Endodermal cell (in vitro differentiated cells): ENCODE results near the gene SNX17. TPM values are rescaled to one million over a fixed set of nuclear protein-coding genes. Genes with fewer than 3 reads are reported as not detected.

Experiments used
- DNase-seq: peaks from one replicate; pipeline ENCODE4 v3.0.0-alpha.2; 2017
- H3K27ac ChIP-seq: 2 replicates; pipeline ENCODE4 v1.5.1; 2013; ENCODE audit warnings: mild to moderate bottlenecking, low read depth, low read length, moderate library complexity
- H3K27me3 ChIP-seq: 2 replicates; pipeline ENCODE4 v1.6.1; 2013; ENCODE audit warnings: mild to moderate bottlenecking, low read length, moderate library complexity; ENCODE audit not compliant: insufficient read depth, control insufficient read depth, poor library complexity, severe bottlenecking
- H3K36me3 ChIP-seq: 2 replicates; pipeline ENCODE4 v1.7.0; 2013; ENCODE audit warnings: mild to moderate bottlenecking, low read length, moderate library complexity; ENCODE audit not compliant: control insufficient read depth, insufficient read depth
- H3K4me1 ChIP-seq: one replicate; pipeline ENCODE4 v1.7.0; 2013; ENCODE audit warnings: low read length; ENCODE audit not compliant: control insufficient read depth, insufficient read depth
- H3K4me3 ChIP-seq: 2 replicates; pipeline ENCODE4 v1.5.1; 2013; ENCODE audit warnings: mild to moderate bottlenecking, low read length, moderate library complexity
- H3K9ac ChIP-seq: 2 replicates; pipeline ENCODE4 v1.6.1; 2013; ENCODE audit warnings: mild to moderate bottlenecking, low read length, moderate library complexity; ENCODE audit not compliant: poor library complexity, severe bottlenecking; ENCODE audit errors: extremely low read depth
- H3K9me3 ChIP-seq: 2 replicates; pipeline ENCODE4 v1.6.1; 2013; ENCODE audit warnings: mild to moderate bottlenecking, low read length, moderate library complexity; ENCODE audit not compliant: control insufficient read depth
- H3K27ac Mint-ChIP-seq: 2 replicates; pipeline ENCODE4 v1.8.0; 2020; ENCODE audit warnings: mixed read lengths
- H3K27me3 Mint-ChIP-seq: 2 replicates; pipeline ENCODE4 v1.8.0; 2021; ENCODE audit warnings: mild to moderate bottlenecking, mixed read lengths; ENCODE audit not compliant: insufficient read depth
- H3K36me3 Mint-ChIP-seq: 2 replicates; pipeline ENCODE4 v1.8.0; 2020; ENCODE audit warnings: low read depth, mixed read lengths
- H3K4me1 Mint-ChIP-seq: 2 replicates; pipeline ENCODE4 v1.8.0; 2020; ENCODE audit warnings: mixed read lengths
- H3K4me3 Mint-ChIP-seq: 2 replicates; pipeline ENCODE4 v1.8.0; 2020; ENCODE audit warnings: mild to moderate bottlenecking, moderate library complexity, mixed read lengths
- H3K9me3 Mint-ChIP-seq: 2 replicates; pipeline ENCODE4 v1.8.0; 2020; ENCODE audit warnings: mild to moderate bottlenecking, mixed read lengths
- CTCF ChIP-seq: fragments of 200-600 bp; sonication (generic); conservative IDR thresholded peaks from 2 replicates; pipeline ENCODE4 v1.5.0; 2021; ENCODE audit warnings: antibody characterized with exemption, mild to moderate bottlenecking
- WGBS, 2 experiments: methylation state at CpG; one replicate each; pipeline versions ENCODE4 v1.1.5 to v1.1.7; 2013; ENCODE audit warnings: missing lambda C conversion rate in 2 of 2, mixed read lengths in 1 of 2; ENCODE audit not compliant: insufficient coverage in 1 of 2, insufficient read length in 1 of 2; 5-methylcytosine and 5-hydroxymethylcytosine counted together
- long read RNA-seq, 4 experiments: library from polyadenylated mRNA in 2 of 4; library from RNA in 1 of 4; library from capped mRNA in 1 of 4; stranded (forward) in 3 of 4; unstranded in 1 of 4; transcript quantifications; one replicate each; pipeline ENCODE4 v2.0.0, GENCODE V29; 2020 to 2021; ENCODE audit warnings: inconsistent platforms in 1 of 4
- polyA plus RNA-seq, 2 experiments: library from polyadenylated mRNA; stranded (reverse); fragments of 50-300 nt; gene quantifications; one replicate each; pipeline ENCODE4 v1.2.3, GENCODE V29; 2013
- total RNA-seq, 2 donors: library from RNA; stranded (reverse); fragmentation: NEBNext Ultra II Directional in 1 of 2; extraction: Animal tissue kit (Norgen Biotek cat#: 25700) in 1 of 2; gene quantifications; 2 replicates in 1 of 2; 3 replicates in 1 of 2; pipeline ENCODE4 v1.2.1, GENCODE V29; 2021

The SNX17 gene, protein sequence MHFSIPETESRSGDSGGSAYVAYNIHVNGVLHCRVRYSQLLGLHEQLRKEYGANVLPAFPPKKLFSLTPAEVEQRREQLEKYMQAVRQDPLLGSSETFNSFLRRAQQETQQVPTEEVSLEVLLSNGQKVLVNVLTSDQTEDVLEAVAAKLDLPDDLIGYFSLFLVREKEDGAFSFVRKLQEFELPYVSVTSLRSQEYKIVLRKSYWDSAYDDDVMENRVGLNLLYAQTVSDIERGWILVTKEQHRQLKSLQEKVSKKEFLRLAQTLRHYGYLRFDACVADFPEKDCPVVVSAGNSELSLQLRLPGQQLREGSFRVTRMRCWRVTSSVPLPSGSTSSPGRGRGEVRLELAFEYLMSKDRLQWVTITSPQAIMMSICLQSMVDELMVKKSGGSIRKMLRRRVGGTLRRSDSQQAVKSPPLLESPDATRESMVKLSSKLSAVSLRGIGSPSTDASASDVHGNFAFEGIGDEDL
- 10 to 100 TPM; 81.2 to 92.6 TPM for total RNA-seq
- 70.9 TPM for polyA plus RNA-seq (2013, experiment 1 of 2)
- polyA plus RNA-seq (2013, experiment 2 of 2), result 68.6 TPM
- long read RNA-seq, experiment 1, transcript SNX17-201 (15 exons, 2,044 nt), result major isoform, 24 of 55 reads
- long read RNA-seq, experiment 1, partial matches to known transcripts, result 17 of 55 reads
- long read RNA-seq, experiment 1, other reads (novel, unspliced or antisense), result 13 of 55 reads
- long read RNA-seq, experiment 2, transcript SNX17-201 (15 exons, 2,044 nt), result major isoform, 332 of 386 reads
- long read RNA-seq, experiment 2, transcript SNX17-202 (16 exons, 2,007 nt), result minor isoform, 11 of 386 reads
- long read RNA-seq, experiment 2, partial matches to known transcripts, result 7 of 386 reads
- long read RNA-seq, experiment 2, other reads (novel, unspliced or antisense), result 36 of 386 reads
- long read RNA-seq, experiment 3, transcript SNX17-202 (16 exons, 2,007 nt), result minor isoform, 7 of 1,150 reads
- long read RNA-seq, experiment 3, transcript SNX17-201 (15 exons, 2,044 nt), result major isoform, 1,057 of 1,150 reads
- long read RNA-seq, experiment 3, partial matches to known transcripts, result 13 of 1,150 reads
- long read RNA-seq, experiment 3, other reads (novel, unspliced or antisense), result 71 of 1,150 reads
- long read RNA-seq, experiment 4, transcript SNX17-201 (15 exons, 2,044 nt), result major isoform, 180 of 215 reads
- long read RNA-seq, experiment 4, partial matches to known transcripts, result 18 of 215 reads
- long read RNA-seq, experiment 4, other reads (novel, unspliced or antisense), result 12 of 215 reads

DNA sequence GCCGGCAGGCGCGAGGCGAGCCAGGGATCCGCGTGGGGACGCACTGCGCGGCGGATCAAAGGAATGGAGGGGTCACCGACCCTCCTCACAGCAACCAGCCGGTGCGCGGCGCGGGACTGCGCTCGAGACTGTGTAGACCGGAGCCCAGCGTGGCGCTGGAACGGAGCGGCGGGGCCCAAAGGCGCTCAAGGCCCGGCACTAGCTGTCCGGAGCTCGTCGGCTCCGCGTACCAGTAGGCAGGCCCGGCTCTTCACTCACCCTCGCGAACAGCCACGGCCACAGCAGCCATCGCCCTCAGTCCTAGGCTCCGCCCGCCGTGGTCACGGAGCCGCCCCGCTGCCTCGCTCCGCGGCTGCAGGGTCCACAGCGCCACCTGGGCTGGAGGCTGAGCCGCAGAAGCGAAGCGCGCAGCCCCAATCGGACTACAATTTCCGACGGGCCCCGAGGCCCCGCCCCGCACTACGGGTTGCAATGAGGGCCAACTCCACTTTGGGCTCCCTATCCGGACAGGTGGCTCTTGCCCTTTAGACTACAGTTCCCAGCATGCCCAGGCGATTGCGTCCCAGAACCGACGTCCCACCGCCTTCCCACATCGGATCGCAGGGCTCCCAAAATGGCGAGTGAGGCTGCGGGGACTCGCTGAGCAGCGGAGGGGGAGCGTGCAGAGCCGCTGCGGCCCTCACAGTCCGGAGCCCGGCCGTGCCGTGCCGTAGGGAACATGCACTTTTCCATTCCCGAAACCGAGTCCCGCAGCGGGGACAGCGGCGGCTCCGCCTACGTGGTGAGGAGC is at the start of gene SNX17, which contains the start of gene EIF2B4:
Gene SNX17, plus strand, starts transcription at position 591 of the 790 bp plus-strand sequence. Its CDS starts 128 bp downstream, at position 719.
Gene EIF2B4, minus strand, starts transcription at position 313 of the 790 bp plus-strand sequence. Its CDS starts 24 bp downstream, at position 289.
- Histone ChIP-seq H3K27me3 (no peaks in the 10 kb centered on the region), H3K9me3 (no peaks in the 10 kb centered on the region), H3K9ac (peak within 1 kb of the TSS; percentile 94), H3K4me1 (peaks cover 2% of the 10 kb centered on the region), H3K27ac (peak within 1 kb of the TSS; percentile 69), H3K4me3 (peak within 1 kb of the TSS; percentile 98), H3K36me3 (peaks cover 59% of the 10 kb centered on the region)
- Mint-ChIP-seq H3K27me3 (no peaks in the 10 kb centered on the region), H3K9me3 (no peaks in the 10 kb centered on the region), H3K27ac (peak within 1 kb of the TSS; percentile 98), H3K4me1 (peaks cover 26% of the 10 kb centered on the region), H3K36me3 (peaks cover 57% of the 10 kb centered on the region), H3K4me3 (peak within 1 kb of the TSS; percentile 92)
- TF ChIP-seq CTCF, result peak; percentile 86
- DNase-seq, result peak; percentile 100
- WGBS, 2 experiments, result 0% methylated on average over 19 to 85 of the region's 85 CpGs

DNA sequence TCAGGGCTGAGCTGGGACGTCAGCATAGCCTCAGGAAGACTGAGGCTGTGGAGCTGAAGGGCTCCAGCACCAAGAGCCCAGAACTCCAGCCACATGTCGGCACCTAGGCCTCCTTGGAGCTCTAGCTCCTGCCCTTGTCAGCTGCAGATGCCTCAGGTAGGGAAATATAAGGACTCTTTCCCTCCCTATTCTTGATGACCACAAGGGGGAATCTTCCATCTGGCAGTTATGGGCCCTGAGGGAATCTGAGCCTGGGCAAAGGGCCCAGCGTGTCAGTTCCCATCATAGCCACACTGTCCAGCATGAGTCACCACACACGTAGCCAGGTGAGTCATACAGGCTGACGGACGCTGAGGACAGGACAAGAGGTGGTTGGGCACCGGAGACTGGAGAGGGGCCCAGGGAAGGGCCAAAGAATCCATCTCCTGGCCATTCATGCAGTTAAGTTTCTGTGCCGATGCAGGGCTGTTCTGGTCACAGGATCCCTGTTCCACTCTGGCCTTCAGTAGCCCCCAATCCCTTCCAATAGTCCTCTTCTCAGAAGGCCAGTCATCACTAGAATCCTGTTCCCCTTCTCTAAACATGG is 49.4 kb upstream of the SNX17 start:
- Mint-ChIP-seq H3K27me3 (no peaks in the 10 kb centered on the region), H3K27ac (peak overlapping the region; percentile 91), H3K4me3 (peak overlapping the region; percentile 37), H3K9me3 (no peaks in the 10 kb centered on the region), H3K4me1 (peaks cover 15% of the 10 kb centered on the region), H3K36me3 (peaks cover 3% of the 10 kb centered on the region)
- Histone ChIP-seq H3K4me1 (no peaks in the 10 kb centered on the region), H3K27me3 (no peaks in the 10 kb centered on the region), H3K36me3 (peaks cover 7% of the 10 kb centered on the region), H3K27ac (no peak overlapping the region), H3K4me3 (no peak overlapping the region), H3K9ac (no peak overlapping the region), H3K9me3 (no peaks in the 10 kb centered on the region)
- TF ChIP-seq CTCF, result peak; percentile 78
- DNase-seq, result peak; percentile 89
- 66 to 84% methylated on average over 4 to 8 of the region's 8 CpGs for WGBS, 2 experiments
